ENCODE data around the gene RNASEH2A.
A peak's percentile ranks its signal among the peaks of the same experiment; 100 is the strongest.

Gene RNASEH2A

DNA sequence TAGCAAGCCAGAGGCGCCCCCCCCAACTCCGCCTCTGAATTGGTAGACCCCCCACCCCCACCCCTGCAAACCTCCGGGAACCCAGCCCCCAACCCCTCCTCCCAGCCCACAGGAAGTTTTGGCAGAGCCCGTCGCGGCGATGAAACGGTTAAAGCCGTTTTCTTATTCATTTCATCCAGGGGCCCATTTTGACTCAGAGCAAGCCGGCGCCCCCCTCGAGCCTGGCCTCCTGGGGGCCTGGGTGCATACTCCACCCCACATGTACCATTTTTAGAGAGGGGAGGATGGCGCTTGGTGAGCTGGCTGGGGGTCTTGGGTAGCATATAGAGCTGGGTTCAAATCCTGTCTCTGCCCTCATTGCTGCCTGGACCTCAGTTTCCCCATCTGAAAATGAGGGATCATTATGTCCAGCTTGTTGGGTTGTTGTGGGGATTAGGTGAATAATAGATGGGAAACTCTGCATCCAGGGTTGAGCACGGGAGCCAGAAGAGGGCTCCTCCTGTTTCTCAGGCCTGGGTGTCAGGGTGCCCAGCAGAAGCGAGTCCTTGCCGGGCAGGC is 23.0 kb upstream of the RNASEH2A start:
- peak; percentile 69 for DNase-seq

DNA sequence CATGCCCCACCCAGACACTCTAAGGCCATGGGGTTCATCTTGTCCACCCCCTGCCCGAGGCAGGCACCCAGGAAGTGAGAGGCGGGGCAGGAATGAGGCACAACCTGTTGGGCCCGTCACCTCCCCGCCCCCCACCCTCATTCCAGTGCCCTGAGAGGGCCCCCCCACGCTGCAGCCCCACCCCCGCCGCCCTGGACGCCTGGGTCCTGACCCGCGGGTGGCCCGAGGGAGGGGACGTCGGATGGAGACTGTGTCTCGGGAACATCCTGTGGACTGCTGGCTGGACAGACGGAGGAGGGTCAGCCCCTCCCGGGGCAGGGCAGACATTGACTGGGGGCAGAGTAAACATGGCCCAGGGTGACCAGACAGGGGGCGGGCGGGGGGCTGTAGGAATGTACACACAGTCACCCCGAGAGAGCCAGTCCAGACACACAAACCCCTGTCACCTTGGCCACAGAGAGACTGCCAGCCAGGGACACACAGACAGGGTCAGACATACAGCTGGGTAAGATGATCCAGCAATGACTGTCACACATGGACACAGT is 22.5 kb upstream of the RNASEH2A start:
- DNase-seq: no peak

DNA sequence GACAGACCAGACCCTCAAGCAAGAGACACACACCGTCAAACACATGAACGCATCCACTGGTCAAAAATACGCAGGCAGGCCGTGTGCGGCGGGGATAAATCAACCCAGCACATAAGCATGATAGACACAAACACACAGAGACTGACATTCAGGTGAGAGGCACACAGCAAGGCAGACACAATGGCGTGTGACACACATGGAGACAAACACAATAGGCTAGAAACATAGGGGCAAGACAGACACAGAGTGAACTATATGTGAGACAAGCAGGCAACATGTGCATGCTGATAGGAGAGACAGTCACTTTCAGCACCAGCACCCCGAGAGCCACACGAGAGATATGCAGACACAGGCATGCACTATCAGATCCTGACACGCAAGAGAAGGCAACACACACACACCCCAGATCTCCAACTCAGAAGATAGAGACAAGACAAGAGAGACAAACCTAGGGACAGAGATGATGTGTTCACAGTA is 22.0 kb upstream of the RNASEH2A start:
- no peak for DNase-seq

DNA sequence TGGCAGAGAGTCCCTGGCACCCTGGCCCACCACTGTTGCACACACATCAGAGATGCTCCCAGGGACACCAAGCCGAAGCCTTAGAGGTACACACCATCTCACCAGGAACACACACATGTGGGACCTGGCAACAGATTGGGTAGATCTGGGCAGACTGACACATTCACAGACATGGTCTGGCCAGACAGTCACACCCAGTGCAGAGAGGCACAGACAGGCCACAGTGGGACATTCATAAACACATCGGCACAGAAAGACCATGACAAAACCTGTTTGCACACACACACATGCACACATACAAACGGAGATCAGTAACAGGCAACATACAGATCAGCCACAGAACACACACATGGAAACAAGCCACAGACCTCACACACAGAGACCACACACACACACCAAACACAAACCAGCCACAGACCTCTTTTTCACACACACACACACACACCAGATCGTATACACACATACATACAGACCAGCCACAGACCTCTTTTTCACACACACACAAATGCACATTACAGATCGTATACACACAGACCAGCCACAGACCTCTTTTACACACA is 21.4 kb upstream of the RNASEH2A start:
- no peak for DNase-seq

DNA sequence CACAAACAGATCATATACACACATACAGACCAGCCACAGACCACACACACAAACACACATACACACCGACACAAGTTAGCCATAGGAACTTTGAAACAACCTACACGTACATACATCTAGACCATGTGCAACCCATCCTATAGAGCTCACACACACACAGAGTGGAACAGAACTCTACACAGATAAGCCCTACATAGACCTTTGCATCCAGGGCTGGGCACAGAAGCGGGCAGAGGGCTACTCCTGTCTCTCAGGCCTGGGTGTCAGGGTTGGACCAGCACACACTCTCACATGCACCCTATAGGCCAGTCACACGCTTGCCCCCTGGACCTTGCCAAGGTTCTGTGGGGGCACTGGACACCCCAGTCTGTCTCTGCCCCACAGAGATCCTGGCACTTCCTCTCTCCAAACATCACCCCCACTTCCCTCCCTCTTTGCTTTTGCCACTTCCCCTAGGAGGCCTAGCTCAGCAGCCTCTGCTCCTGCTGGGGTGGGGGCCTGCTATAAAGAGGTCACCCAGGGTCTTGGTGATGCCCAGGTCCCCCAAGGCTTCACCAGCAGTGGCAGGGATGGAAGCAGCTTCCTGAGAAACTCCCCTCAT is 20.9 kb upstream of the RNASEH2A start:
- no peak for DNase-seq

DNA sequence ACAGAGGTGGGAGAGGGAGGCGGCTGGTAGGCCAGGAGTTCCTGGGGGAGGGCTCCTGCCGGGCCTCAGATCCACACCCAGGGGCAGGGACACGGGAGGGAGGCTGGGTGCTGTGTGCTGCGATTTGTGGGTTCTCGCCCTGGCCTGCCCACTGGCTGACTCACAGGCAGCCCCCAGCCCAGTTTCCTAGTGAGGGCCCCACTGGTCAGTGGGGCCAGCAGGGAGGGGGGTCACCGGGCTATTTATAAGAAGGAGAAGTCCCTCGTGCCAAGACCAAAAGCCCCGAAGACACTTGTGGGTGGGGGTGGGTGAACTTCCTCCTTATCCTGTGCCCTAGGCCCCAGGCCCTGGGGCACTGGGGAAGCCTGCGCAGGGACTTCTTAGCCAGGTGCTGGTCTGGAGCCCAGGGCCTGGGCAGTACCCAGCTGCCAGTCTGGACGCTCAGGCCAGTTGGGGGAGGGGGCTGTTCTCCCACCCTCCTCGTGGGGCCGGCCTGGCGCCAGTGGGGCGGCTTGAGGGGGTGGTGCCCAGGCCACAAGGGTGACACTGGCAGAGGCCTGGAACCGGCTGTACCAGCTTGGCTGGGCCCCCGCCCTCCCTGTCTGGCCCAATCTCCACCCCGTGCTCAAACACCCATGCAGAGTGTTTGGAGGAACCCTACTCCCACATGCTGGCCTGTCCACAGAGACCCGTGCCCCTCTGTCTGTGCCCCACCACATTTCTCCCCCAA is 20.1 kb upstream of the RNASEH2A start:
- DNase-seq: no peak

DNA sequence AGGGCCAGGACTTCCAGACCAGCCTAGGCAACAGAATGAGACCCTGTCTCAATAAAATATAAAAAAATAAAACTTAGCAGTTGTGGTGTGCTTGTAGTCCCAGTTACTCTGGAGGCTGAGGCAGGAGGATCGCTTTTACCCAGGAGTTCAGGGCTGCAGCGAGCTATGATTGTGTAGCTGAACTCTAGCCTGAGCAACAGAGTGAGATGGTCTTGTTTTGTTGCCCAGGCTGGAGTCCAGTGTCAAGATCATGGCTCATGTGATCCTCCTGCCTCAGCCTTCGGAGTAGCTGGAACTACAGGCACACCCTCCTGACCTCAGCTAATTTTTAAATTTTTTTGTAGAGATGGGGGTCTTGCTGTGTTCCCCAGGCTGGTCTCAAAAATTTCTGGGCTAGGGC is 19.4 kb upstream of the RNASEH2A start:
- DNase-seq: no peak

DNA sequence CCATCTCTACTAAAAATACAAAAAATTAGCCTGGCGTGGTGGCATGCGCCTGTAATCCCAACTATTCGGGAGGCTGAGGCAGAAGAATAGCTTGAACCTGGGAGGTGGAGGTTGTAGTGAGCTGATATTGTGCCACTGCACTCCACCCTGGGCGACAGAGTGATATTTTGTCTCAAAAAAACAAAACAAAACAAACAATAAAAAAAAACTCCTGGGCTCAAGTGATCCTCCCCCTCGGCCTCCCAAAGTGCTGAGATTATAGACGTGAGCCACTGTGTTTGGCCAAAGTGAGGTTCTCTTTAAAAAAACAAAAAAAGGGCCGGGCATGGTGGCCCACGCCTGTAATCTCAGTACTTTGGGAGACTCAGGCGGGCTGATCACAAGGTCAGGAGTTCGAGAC is 18.9 kb upstream of the RNASEH2A start:
- no peak for DNase-seq

DNA sequence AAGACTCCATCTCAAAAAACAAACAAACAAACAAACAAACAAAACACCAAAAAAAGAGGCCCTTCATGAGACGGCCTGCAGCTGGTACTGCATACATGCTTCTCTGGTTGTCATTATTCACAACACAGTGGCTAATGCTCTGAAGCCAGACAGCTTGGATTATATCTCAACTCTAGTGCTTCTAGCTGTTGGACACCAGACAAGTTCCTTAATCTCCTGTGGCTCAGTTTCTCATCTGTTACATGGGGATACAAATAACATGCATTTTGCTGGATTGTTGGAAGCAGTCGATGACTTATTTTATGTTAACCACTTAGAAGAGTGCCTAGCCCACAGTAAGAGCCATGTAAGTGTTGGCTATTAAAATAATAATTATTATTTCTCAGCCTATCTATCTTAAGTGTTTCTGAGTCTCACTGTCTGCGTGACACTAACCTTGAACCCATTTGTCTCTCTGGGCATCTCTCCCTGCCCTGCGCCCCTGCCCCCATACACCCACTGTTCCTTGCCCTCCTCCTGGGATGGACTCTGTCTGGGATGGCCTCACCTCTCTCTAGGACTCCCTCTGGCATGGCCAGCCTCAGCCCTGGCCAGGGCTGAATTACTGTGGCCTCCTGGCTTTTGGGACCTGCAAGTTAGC is 18.2 kb upstream of the RNASEH2A start:
- DNase-seq: no peak

DNA sequence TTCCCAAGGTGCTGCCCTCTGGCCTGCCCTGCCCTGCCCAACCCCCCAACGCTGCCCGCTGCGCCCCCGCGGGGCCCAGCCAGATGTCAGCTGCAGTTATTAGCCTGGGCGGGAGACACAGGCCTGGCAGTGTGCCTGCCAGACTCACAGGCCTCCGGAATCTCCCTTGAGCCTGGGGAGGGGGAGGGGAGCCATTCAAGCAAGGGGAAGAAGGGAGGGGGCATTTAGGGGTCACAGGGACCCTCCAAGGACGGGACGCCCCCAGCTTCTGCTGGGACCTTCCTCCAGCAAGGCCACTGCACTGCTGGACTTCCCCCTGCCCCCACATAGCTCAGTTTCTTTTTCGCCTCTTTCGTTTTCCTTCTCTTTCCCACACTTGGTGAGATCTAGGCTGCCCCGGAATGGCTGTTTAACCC is 17.7 kb upstream of the RNASEH2A start:
- DNase-seq: peak; percentile 77

DNA sequence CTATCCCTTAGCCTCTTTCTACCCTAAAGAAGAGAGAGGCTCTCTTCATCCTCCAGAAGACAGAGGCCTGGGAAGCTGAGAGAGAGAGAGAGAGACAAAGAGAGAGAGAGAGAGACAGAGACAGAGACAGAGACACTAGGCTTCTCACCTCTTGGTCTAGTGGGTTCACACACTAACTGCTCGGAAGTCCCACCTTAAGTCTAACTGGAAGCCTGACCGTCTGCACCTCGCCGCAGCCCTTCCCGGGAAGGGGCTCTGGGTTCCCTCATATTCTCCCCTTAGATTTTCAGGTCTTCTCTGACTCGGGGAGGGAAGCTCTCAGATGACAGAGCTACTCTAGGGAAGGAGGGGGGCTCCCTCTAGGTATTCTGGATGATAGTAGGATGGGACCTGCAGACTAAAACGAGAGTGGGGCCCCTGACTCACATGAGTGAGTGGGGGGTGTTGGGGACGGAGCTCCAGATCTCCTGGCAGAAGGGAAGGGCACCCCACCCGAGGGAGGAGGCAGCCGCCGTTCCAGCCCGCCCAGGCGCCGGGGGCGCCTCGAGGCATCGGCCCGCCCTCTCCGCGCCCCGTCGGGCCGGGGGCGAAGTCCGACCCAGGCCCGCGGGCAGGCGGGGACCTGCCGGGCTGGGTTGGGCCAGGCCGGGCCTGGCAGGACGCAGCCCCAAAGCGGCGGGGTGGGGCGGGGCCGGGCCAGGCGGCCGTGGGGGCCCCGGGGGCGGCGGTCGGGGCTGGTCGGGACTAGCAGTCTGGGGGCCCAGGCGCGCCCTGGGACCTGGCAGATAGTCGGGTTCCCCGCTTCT is 17.1 kb upstream of the RNASEH2A start:
- DNase-seq: no peak

DNA sequence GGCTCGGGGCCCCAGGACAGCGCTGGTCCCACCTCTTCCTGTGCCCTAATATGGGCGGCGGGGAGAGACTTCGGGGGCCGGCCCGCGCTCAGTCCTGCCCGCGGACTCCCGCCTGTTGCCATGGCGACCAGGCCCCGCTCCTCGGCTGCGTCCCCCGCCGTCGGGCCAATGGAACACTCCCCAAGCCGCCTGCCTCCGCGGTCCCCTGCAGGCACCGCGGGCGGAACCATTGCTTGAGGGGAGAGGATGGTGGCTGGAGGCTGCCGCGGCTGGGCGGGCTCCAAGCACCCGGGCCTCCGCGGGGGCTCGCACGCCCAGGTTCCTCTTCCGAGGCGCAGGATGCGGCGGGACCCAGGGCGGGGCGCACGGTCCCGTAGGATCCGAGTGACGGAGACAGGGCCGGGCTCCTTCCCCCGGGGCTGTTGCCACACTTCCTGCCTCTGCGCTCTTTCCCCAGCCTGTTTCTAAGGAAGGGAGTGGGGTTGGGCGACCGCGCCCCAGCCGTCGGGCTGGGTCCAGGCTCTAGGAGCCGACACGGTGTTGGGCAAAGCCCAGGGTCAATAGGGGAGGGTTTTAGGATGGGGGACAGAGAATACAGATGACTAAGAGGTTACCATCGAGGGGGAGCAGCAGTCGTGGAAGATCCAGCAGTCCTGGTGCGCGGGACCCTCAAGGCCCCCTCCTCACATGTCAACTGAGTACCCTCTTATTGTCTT is 16.3 kb upstream of the RNASEH2A start:
- DNase-seq: peak; percentile 98

DNA sequence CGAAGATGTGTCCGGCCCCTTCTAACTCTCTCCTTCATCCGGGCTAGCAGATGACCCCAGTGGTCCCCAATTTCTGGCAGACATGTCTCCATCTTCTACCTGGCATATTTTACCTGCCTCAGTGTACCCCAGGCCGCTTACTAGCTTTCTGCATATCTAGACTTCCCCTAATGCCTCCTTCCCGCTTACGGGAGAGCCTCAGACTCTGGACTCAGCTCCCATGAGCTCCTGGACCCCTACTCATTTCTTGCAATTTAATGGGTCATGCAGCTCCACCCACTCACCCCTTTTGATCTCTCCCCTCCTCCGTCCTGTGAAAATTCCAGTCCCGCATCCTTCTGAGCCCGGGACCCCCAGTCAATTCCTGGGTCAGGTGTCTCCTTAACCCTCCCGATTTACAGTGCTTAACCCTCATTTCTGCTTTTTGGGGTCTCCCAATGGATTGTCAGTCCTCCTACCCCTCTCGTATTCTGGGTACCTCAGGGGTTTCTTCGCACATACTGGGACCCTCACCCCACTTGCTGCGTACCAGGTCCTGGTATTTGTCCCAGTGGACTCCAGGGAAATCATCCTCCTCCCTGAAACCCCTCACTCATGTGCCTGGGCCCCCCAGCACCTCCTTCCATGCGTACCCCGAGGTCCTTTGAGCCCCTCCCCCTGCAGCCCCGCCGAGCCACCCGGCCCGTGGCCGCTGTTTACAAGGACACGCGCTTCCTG is 15.6 kb upstream of the RNASEH2A start:
- DNase-seq: no peak

DNA sequence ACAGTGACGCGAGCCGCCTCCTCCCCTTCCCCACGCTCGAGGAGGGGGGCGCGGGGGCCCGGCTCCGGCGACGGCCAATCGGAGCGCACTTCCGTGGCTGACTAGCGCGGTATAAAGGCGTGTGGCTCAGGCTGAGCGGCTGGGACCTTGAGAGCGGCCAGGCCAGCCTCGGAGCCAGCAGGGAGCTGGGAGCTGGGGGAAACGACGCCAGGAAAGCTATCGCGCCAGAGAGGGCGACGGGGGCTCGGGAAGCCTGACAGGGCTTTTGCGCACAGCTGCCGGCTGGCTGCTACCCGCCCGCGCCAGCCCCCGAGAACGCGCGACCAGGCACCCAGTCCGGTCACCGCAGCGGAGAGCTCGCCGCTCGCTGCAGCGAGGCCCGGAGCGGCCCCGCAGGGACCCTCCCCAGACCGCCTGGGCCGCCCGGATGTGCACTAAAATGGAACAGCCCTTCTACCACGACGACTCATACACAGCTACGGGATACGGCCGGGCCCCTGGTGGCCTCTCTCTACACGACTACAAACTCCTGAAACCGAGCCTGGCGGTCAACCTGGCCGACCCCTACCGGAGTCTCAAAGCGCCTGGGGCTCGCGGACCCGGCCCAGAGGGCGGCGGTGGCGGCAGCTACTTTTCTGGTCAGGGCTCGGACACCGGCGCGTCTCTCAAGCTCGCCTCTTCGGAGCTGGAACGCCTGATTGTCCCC is 14.9 kb upstream of the RNASEH2A start, which contains the start of gene JUNB:
Gene JUNB (plus strand): TSS at position 142 of the 706 bp plus-strand sequence. CDS start 286 bp downstream, at position 428.
- DNase-seq: peak; percentile 97

DNA sequence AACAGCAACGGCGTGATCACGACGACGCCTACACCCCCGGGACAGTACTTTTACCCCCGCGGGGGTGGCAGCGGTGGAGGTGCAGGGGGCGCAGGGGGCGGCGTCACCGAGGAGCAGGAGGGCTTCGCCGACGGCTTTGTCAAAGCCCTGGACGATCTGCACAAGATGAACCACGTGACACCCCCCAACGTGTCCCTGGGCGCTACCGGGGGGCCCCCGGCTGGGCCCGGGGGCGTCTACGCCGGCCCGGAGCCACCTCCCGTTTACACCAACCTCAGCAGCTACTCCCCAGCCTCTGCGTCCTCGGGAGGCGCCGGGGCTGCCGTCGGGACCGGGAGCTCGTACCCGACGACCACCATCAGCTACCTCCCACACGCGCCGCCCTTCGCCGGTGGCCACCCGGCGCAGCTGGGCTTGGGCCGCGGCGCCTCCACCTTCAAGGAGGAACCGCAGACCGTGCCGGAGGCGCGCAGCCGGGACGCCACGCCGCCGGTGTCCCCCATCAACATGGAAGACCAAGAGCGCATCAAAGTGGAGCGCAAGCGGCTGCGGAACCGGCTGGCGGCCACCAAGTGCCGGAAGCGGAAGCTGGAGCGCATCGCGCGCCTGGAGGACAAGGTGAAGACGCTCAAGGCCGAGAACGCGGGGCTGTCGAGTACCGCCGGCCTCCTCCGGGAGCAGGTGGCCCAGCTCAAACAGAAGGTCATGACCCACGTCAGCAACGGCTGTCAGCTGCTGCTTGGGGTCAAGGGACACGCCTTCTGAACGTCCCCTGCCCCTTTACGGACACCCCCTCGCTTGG is 14.1 kb upstream of the RNASEH2A start:
- DNase-seq: peak; percentile 57

DNA sequence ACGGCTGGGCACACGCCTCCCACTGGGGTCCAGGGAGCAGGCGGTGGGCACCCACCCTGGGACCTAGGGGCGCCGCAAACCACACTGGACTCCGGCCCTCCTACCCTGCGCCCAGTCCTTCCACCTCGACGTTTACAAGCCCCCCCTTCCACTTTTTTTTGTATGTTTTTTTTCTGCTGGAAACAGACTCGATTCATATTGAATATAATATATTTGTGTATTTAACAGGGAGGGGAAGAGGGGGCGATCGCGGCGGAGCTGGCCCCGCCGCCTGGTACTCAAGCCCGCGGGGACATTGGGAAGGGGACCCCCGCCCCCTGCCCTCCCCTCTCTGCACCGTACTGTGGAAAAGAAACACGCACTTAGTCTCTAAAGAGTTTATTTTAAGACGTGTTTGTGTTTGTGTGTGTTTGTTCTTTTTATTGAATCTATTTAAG is 13.5 kb upstream of the RNASEH2A start:
- DNase-seq: no peak

DNA sequence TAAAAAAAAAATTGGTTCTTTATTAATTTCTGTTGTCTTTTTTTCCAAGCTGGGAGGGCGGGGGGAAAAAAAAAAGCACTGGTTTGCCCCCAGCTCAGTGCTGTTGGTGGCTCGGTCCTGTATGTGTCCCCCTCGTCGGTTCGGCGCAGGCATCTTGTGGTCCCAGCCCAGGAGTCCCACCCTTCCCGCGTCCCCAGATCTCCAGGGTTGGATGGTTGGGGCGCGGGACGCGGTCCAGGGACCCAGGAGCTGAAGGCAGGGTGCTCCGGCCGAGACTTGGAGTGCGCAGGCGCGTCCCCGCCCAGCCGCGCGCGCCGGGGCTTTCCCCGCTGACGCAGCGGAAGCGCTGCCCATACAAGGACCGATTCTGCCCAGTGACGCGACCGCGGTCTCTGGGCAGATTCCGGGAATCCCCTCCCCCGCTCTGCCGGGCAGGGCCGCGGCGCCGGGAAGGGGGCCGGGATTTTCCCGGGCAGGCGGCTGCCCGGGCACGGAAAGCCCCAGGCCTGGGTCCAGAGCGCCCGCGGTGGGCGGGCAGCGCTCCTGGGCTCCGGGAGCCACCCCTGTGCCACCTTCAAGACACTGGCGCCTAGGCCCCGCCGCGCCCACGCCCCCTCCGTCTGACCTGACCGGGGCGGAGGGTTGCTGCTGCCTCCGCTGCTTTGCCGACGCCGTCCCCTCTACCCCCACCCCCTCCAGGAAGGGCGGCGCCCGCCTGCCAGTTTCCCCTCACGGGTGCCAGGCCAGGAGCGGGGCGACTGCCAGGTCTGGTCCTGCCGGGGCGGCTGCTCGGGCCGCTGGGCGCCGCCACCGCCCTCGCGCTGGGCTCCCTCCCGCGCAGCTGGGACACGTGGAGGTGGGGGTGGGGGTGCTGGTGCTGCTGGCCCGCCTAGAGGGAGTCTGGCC is 12.8 kb upstream of the RNASEH2A start:
- DNase-seq: peak; percentile 95

All from fibroblast of skin of right quadriceps (primary cell).